C1 segment of cervical spinal cord (tissue), 14 donors: ENCODE results near the gene ISOC2.
"Not testable (repeated sequence)": the region's sequence is repeated elsewhere in the genome, so short reads cannot be mapped to it uniquely, and the experiment has no call there.

ENCODE experiments used
- DNase-seq, 14 donors: peaks; one replicate each; lab custom pipeline; 2025; lab: John Stamatoyannopoulos, UW

Gene ISOC2

GRCh38 chr19:55443045-55443823 lies 18.2 kb downstream of the ISOC2 start, which contains the start of gene SHISA7:
Gene SHISA7 (minus strand): TSS chr19:55443300. CDS start chr19:55442863, 437 bp downstream.
- peak in 7 of 14 donors; percentile 7 to 37 (median 19) for DNase-seq

DNA sequence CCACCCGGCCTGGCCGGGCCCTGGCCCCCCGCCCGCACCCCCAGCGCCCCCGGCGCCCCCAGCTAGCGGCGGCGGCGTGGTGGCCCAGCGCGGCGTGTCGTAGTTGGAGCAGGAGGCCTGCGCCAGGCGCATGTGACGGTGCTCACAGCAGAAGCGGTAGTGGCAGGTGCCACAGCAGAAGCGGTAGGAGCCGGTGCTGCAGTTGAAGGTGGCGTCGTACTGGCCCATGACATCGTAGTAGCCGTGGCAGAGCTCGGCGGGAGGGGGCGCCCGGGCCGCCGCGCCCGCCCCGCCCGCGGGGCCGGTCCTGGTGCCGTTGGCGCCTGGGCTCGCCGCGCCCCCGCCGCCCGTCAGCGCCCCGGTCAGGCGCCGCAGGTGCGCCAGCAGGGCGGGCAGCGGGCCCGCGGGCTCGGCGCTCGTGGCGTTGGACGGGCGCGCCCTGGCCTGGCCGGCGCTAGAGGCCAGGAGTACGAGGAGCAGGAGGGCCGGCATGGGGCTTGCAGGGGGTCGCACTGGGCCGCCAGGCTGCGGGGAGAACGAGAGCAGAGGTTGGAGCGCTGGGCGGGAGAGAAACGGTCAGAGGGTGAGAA lies 19.0 kb downstream of the ISOC2 start:
- DNase-seq: no peak

GRCh38 chr19:55441692-55442321 lies 19.6 kb downstream of the ISOC2 start:
- no peak for DNase-seq

GRCh38 chr19:55441319-55441691 lies 20.1 kb downstream of the ISOC2 start:
- DNase-seq: no peak

GRCh38 chr19:55440411-55441105 lies 20.9 kb downstream of the ISOC2 start:
- DNase-seq: no peak

DNA sequence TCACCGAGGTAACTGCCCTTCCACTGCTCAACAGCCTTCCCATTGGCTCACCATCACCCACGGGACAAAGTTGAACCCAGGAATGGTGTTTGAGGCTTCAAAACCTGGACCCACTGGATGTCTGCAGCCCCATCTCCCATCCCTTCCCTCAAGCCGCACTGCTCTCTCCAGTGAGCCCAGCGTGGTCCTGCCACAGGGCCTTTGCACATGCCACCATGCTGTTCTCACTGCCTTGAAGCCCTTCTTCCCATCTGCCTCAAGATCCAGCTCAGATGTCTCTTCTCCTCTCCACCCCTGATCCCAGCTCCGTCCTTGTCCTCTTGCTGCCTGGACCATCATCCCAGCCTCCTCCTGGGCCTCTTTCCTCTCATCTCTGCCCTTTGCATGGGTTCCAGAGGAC lies 22.4 kb downstream of the ISOC2 start:
- no peak for DNase-seq

DNA sequence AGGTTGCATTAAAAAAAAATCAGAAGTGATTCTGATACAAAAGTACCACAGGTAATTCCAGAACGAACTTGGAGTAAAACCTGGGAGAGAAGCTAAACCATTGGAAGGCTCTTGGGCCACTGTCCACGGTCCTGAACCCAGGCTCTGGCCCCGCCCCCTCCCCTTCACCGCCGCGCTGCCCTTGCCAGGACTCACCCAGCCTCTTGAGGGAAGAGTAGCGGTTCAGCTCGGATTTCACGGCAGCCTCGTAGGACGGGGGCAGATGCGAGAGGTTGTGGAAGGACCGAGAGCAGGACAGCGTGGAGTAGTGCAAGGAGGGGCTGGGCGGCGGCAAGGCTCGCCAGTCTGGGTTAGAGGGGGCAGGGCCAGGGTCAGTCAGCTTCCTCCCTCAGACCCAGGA lies 24.0 kb downstream of the ISOC2 start:
- peak in 1 of 14 donors; percentile 12 for DNase-seq

GRCh38 chr19:55436847-55437246 lies 24.6 kb downstream of the ISOC2 start:
- no peak for DNase-seq

DNA sequence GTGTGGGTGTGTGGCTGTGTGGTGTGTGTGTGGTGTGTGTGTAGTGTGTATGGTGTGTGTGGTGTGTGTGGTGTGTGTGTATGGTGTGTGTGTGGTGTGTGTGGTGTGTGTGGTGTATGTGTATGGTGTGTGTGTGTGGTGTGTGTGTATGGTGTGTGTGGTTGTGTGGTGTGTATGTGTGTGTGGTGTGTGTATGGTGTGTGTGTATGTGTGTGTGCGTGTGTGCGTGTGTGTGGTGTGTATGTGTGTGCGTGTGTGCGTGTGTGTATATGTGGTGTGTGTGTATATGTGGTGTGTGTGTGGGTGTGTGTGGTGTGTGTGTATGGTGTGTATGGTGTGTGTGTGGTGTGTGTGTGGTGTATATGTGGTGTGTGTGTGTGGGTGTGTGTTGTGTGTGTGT lies 26.4 kb downstream of the ISOC2 start:
- DNase-seq: no peak

DNA sequence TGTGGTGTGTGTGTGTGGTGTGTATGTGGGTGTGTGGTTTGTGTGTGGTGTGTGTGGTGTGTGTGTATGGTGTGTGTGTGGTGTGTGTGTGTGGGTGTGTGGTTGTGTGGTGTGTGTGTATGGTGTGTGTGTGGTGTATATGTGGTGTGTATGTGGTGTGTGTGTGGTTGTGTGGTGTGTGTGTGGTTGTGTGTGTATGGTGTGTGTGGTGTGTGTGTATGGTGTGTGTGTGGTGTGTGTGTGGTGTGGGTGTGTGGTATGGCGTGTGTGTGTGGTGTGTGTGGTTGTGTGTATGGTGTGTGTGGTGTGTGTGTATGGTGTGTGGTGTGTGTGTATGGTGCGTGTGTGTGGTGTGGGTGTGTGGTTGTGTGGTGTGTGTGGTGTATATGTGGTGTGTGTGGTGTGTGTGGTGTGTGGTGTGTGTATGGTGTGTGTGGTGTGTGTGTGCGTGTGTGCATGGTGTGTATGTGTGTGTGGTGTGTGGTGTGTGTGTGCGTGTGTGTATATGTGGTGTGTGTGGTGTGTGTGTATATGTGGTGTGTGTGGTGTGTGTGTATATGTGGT lies 27.0 kb downstream of the ISOC2 start:
- DNase-seq: no peak

- DNase-seq: no peak
Measured at GRCh38 chr19:55433292-55433691, 28.1 kb downstream of the ISOC2 start.

- DNase-seq: no peak
Measured at GRCh38 chr19:55432241-55432959, 29.0 kb downstream of the ISOC2 start.

- DNase-seq: no peak
Measured at GRCh38 chr19:55431183-55431582, 30.3 kb downstream of the ISOC2 start.

DNA sequence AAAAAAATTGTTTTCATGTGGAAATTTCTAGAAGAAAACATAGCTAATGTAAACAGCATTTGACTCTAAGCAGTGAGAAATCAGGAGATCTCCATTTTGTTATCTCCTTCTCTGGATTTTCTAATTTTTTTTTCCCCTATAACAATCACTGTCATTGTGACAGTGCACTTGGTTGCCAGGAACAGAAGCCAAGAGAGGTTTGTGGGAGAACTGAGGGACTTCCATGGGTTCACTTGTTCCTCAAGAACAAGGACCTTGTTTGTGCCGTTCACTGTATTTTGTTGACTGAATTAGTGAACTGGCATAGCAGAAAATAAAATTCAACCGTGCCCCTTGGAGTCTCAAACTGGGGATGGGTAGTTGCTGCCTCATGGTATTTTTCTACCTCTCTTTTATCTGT lies 35.4 kb downstream of the ISOC2 start:
- DNase-seq: peak in 10 of 14 donors; percentile 12 to 66 (median 28)

DNA sequence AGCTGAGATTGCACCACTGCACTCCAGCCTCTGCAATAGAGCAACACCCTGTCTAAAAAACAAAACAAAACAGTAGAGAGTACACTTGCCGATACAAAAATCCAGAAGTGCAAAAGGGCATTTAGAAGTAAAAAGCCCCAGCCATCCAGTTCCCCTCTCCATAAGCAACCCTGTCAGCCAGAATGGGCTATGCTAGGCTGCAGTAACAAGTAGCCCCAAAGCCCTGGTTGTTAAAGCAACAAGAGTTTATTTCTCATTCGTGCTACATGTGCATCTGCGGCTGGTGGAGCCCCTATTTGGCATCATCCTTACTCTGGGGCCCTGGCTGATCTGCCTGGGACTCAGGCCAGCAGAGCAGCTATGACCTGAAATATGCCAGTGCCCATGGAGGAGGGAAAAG lies 36.9 kb downstream of the ISOC2 start:
- DNase-seq: no peak

GRCh38 chr19:55423225-55424005 lies 38.0 kb downstream of the ISOC2 start:
- DNase-seq: no peak

- DNase-seq: not testable (repeated sequence)
Measured at GRCh38 chr19:55421281-55421680, 40.2 kb downstream of the ISOC2 start.

DNA sequence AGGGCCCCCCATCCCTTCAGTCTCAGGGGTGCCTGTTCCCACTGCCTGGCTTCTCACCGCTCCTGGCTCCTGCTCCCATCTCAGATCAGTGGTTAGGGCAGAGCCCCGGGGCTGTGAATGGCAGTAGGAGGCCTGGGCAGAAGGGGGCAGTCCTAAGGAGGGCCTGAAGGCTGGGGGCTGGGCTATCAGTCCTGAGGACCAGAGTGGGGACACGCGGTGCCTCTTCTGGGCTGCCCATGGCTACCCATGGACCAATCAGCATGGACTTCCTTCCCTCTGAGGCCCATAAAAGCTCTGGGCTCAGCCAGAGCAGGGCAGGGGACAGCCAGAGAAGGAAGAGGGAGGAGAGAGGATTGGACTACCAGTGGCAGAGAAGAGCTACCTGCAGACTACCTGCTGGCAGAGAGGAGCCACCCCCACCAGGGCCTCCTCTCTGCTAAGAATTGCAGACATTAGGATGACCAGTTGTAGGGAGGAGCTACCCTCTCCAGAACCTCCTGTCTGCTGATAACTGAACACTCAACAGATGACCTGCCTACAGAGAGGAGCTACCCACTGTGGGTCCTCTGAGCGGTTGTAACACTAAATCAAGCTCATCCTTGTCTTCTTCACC lies 41.7 kb downstream of the ISOC2 start:
- peak in 1 of 14 donors; percentile 23 for DNase-seq

DNA sequence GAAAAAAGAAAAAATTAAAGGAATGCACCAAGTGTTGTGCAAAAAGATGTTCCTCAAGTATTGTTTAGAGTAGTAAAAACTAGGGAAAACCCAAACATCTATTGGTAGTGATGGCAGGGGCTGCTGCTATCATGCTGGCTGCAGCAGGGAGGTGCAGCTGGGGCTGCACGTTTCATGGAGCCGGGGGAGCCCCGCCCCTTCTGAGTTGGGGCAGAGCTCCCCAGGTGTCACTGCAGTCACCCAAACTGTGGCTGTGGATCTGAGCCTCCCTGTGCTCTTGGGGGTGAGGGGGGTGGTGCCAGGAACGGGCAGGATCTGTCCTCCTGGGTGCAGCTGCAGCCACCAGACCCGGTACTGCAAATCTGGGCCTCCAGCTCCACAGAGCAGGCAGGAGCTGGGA lies 42.3 kb downstream of the ISOC2 start:
- DNase-seq: no peak

GRCh38 chr19:55418185-55418584 lies 43.3 kb downstream of the ISOC2 start:
- peak in 9 of 14 donors; percentile 5 to 47 (median 25) for DNase-seq
